Measurements from ENCODE around the gene CACNA1S. TPM values are rescaled to one million over a fixed set of nuclear protein-coding genes. Genes with fewer than 3 reads are reported as not detected.

CACNA1S gene
- not detected in 2 replicates for total RNA-seq

DNA sequence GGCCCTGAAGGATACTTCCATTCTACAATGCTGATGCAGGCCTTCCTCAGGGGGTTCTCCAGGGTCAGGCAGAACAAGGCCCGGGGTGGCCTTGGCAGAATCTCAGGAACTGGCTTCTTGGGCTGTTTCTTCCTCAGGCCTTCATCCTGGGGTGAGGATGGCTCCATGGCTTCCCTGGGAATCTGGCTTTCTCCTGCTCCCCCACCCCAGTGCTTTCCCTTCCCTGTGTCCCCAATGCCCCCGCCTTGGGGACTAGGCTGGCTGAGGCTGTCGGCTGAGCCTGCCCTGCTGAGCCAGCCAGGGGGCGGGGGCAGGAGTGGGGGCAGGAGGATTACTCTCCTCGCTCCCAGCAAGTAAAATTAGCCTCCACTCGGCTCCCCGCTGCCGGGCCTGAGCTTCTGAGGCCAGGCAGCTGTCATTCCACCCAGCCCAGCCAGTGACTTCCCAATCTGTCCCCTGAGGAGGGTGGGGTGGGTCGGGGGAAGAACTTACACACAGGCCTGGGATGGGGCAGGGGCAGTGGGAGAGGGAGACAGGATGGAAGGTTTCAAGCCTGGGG is at the start of gene CACNA1S:
Gene CACNA1S, minus strand, starts transcription at position 254 of the 559 bp plus-strand sequence. Its CDS starts 87 bp downstream, at position 167.

DNA sequence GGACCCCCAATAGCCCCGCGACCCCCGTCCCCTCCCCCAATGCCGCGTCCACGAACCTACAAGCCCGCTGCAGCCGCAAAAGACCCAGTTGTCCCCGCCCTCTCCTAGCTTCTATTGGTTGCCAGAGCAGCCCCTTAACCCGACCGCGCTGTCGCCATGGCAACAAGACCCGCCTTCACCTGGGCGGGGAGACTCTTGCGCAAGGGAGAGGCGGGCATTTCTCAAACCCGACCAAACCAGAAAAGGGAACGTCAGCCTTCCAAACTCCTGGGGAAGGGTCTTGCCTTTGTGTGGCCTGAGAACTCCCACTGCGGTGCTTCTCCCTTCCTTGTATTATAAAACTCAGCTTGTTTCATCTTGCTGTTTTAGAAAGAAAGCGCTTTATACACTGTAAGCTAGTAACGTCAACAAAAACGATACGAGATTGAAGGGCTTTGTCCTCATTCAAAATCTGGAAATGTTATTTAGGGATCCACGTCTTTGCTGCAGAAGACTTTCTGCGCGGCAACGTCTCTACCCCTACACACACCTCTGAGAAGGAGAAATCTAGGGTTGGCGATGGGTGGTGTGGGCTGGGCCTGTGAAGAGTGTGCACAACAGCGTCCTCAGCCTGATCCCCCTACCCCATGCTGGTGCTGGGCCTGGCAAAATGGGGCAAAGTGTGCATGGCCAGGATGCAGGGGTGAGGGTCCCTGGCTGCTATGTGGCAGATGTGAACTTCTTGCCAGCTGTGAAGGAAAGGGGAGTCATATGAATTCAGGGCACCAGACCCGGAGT is 42.4 kb upstream of the CACNA1S start, which contains the start of gene TMEM9:
Gene TMEM9, minus strand, starts transcription at position 86 of the 777 bp plus-strand sequence. CDS start 551 bp downstream, outside the sequence.

DNA sequence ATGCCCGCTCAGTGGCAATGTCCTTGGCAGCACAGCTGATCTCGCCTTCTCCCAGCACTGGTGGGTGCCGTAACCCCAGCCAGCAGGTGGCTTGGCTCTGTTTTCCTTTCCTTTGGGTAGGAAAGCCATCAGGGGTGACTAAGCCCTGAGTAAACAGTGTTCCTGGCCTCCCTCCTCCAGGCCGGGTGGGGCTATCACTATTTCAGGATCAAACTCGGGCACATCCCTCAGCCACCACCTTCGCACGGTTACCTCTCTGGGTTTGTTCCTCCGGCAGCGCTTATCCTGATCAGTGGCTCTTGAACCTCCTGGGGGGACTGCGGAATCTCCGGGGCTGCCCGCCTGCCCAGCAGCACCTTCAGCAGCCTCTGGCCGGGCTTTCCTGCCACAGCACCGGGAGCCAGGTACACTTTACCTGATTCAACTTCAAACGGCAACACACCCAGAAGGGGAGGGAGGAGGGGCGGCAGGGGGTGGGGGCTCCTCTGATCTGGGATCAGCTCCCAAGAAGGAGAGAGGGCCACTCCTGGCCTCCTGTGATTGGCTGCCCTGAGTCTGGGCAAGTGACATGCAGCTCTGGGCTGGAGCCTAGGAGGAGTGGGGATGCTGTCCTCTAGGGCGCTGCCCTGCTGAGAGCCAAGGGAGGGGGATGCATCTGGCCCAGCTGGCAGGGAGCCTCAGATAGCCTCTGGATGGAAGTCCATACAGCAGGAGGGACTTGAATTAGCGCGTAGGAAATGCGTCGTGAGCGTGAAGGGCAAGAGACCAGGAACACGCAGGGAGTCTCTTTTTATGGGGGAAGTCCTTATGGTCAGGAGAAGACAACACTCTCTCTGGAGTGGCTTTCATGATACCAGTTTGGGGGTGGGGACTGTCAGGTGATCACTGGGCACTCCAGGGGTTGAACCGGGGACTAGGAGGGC is 14.9 kb upstream of the CACNA1S start, which contains the start of gene ASCL5:
Gene ASCL5, minus strand, starts transcription at position 353 of the 923 bp plus-strand sequence. CDS start 11,812 bp downstream, outside the sequence.

DNA sequence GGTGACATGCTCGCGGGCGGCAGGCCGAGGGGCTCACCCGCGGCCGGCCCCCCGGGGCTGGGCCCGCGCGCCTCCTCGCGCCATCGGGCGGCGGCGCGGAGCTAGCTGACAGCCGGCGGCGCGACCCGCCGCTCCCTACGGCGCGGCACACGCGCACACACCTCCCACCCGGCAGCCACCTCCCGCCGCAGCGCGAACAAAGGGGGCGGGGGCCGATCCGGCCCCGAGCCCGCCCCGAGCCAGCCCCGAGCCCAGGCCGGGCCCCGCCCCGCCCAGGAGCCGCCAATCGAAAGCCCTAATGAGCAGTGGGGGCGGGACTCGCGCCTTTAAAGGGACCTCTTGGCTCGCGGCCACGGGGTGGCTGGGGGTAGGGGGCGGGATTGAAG is 88.7 kb downstream of the CACNA1S start, which contains the start of gene KIF21B:
Gene KIF21B, minus strand, starts transcription at position 198 of the 386 bp plus-strand sequence. CDS start 331 bp downstream, outside the sequence.

Other genes with a start within 250 kb of the CACNA1S start
- 0.33 TPM in 1 of 2 replicates, not detected in the other for gene GPR25, start 239.4 kb downstream of the CACNA1S start, total RNA-seq
- 23.2 and 35.4 TPM in 2 replicates for gene INAVA, start 217.5 kb downstream of the CACNA1S start, total RNA-seq
- gene KIF21B, start 88.7 kb downstream of the CACNA1S start, total RNA-seq, result 3.0 and 7.3 TPM in 2 replicates
- gene ASCL5, start 14.8 kb upstream of the CACNA1S start, total RNA-seq, result 0.49 TPM in 1 of 2 replicates, not detected in the other
- gene TMEM9, start 42.0 kb upstream of the CACNA1S start, total RNA-seq, result 110 and 116 TPM in 2 replicates
- gene IGFN1, start 78.4 kb upstream of the CACNA1S start, total RNA-seq, result under 0.01 TPM in 1 of 2 replicates, not detected in the other
- gene PKP1, start 171.1 kb upstream of the CACNA1S start, total RNA-seq, result 0.76 and 1.6 TPM in 2 replicates